B cell (primary cell): Measurements from ENCODE around the gene GYG2. TPM values are rescaled to one million over a fixed set of nuclear protein-coding genes. Genes with fewer than 3 reads are reported as not detected.
"Not testable (repeated sequence)": the region's sequence is repeated elsewhere in the genome, so short reads cannot be mapped to it uniquely, and the experiment has no call there.

Experiments
- ATAC-seq: fragments of 200-7000 bp; cut with Tn5 transposase; one replicate; pipeline ENCODE4 v1.10.0; 2021; ENCODE audit warnings: low read depth, mild to moderate bottlenecking, moderate number of reproducible peaks, moderate library complexity
- CTCF ChIA-PET: fragments of 350-600 bp; sonication (Branson Sonifier 250); formaldehyde crosslinking; loops from one replicate; lab custom pipeline; 2021; ENCODE audit warnings: antibody characterized with exemption, inconsistent platforms; lab: Charles Lee
- POLR2A ChIA-PET: fragments of 350-600 bp; sonication (Branson Sonifier 250); formaldehyde crosslinking; loops from one replicate; lab custom pipeline; 2021; ENCODE audit warnings: antibody characterized with exemption; lab: Charles Lee
- DNase-seq: peaks from one replicate; pipeline ENCODE4 v3.0.0; 2013
- H2AFZ ChIP-seq: 2 replicates; pipeline ENCODE4 v1.6.1; 2012; ENCODE audit warnings: mild to moderate bottlenecking, low read depth, low read length; ENCODE audit not compliant: insufficient read depth, poor library complexity, severe bottlenecking
- H3K27ac ChIP-seq, 2 donors: 1 replicate in 1 of 2; 2 replicates in 1 of 2; pipeline ENCODE4 v1.5.1; 2012 to 2013; ENCODE audit warnings: low read length in 2 of 2, mild to moderate bottlenecking in 2 of 2, moderate library complexity in 1 of 2
- H3K27me3 ChIP-seq, 4 experiments: fragments of 200-600 bp in 1 of 4; sonication (generic) in 1 of 4; replicated peaks in 1 of 4; 1 replicate in 2 of 4; 2 replicates in 2 of 4; pipeline versions ENCODE4 v1.6.1 to v1.7.0; 2013 to 2016; ENCODE audit warnings: low read length in 3 of 4, mild to moderate bottlenecking in 2 of 4, mixed read lengths in 1 of 4, moderate library complexity in 1 of 4; ENCODE audit not compliant: insufficient read depth in 4 of 4, control insufficient read depth in 3 of 4; ENCODE audit errors: control extremely low read depth in 1 of 4
- H3K36me3 ChIP-seq, 2 experiments: replicated peaks in 1 of 2; 1 replicate in 1 of 2; 2 replicates in 1 of 2; pipeline versions ENCODE4 v1.6.1 to v1.7.1; 2013; ENCODE audit warnings: low read length in 1 of 2; ENCODE audit not compliant: insufficient read depth in 2 of 2, control insufficient read depth in 1 of 2; ENCODE audit errors: control extremely low read depth in 1 of 2, extremely low read depth in 1 of 2
- H3K4me1 ChIP-seq, 2 donors: fragments of 200-600 bp in 1 of 2; sonication (generic) in 1 of 2; 1 replicate in 1 of 2; 2 replicates in 1 of 2; pipeline versions ENCODE4 v1.5.1 to v1.6.1; 2013 to 2017; ENCODE audit warnings: low read length in 2 of 2; ENCODE audit not compliant: control insufficient read depth in 2 of 2, insufficient read depth in 2 of 2
- H3K4me2 ChIP-seq: replicated peaks from 2 replicates; pipeline ENCODE3; 2012; ENCODE audit warnings: mild to moderate bottlenecking, low read depth, low read length; ENCODE audit not compliant: poor library complexity, severe bottlenecking
- H3K4me3 ChIP-seq, 5 experiments: fragments of 200-600 bp in 1 of 5; sonication (generic) in 1 of 5; 1 replicate in 3 of 5; 2 replicates in 2 of 5; pipeline versions ENCODE4 v1.5.1 to v1.7.0; 2011 to 2016; ENCODE audit warnings: low read length in 4 of 5, mild to moderate bottlenecking in 4 of 5, low read depth in 2 of 5, control low read depth in 1 of 5, moderate library complexity in 1 of 5; ENCODE audit not compliant: insufficient read depth in 1 of 5; ENCODE audit errors: control extremely low read depth in 1 of 5, extremely low read depth in 1 of 5
- H3K79me2 ChIP-seq: fragments of 200-600 bp; sonication (generic); one replicate; pipeline ENCODE4 v1.6.0; 2016; ENCODE audit warnings: low read length; ENCODE audit not compliant: control insufficient read depth, insufficient read depth
- H3K9ac ChIP-seq: fragments of 200-600 bp; sonication (generic); 2 replicates; pipeline ENCODE4 v1.6.1; 2017; ENCODE audit warnings: mild to moderate bottlenecking, low read length, moderate library complexity
- H3K9me3 ChIP-seq, 3 donors: one replicate each; pipeline versions ENCODE4 v1.6.1 to v1.7.1; 2013; ENCODE audit warnings: low read length in 2 of 3; ENCODE audit not compliant: control insufficient read depth in 2 of 3, insufficient read depth in 1 of 3; ENCODE audit errors: control extremely low read depth in 1 of 3
- H4K20me1 ChIP-seq: 2 replicates; pipeline ENCODE4 v1.6.0; 2012; ENCODE audit warnings: mild to moderate bottlenecking, low read length; ENCODE audit not compliant: insufficient read depth, control insufficient read depth, poor library complexity, severe bottlenecking
- H3K27ac Mint-ChIP-seq: one replicate; pipeline ENCODE4 v1.8.0; 2021; ENCODE audit warnings: mixed read lengths
- H3K27me3 Mint-ChIP-seq: one replicate; pipeline ENCODE4 v1.8.0; 2021; ENCODE audit warnings: mixed read lengths
- H3K4me1 Mint-ChIP-seq: one replicate; pipeline ENCODE4 v1.8.0; 2021; ENCODE audit warnings: mixed read lengths
- H3K4me3 Mint-ChIP-seq: one replicate; pipeline ENCODE4 v1.8.0; 2021; ENCODE audit warnings: mixed read lengths
- H3K9me3 Mint-ChIP-seq: one replicate; pipeline ENCODE4 v1.8.0; 2022; ENCODE audit warnings: mixed read lengths; ENCODE audit not compliant: insufficient read depth
- WGBS: methylation state at CpG from one replicate; pipeline ENCODE4 v1.1.5; 2013; ENCODE audit warnings: missing lambda C conversion rate; ENCODE audit not compliant: insufficient coverage; 5-methylcytosine and 5-hydroxymethylcytosine counted together
- intact Hi-C: fragments of 100-400 bp; cut with micrococcal nuclease; formaldehyde crosslinking; loops from one replicate; pipeline ENCODE4 v1.10.0; 2022
- polyA plus RNA-seq: library from polyadenylated mRNA; depleted of rRNA; stranded (reverse); fragments of >200 nt; gene quantifications from 2 replicates; pipeline ENCODE4 v1.2.3, GENCODE V29; 2012
- total RNA-seq, 2 donors: library from RNA; stranded (reverse); fragments of 120-200 nt in 1 of 2; gene quantifications; 1 replicate in 1 of 2; 2 replicates in 1 of 2; pipeline versions ENCODE4 v1.2.3 to v1.2.4, GENCODE V29; 2013 to 2022

GYG2 gene
- total and polyA plus RNA-seq, 2 donors (not counting 1 experiment from before 2014, with no cell fraction given), result not detected

GRCh38 chrX:2804106-2804843, 24.5 kb upstream of the GYG2 start:
- POLR2A ChIA-PET, H3K4me1 ChIP-seq, H3K27ac ChIP-seq, H3K36me3 ChIP-seq, intact Hi-C loops, ATAC-seq, H3K9ac ChIP-seq, DNase-seq, CTCF ChIA-PET, H3K4me3 ChIP-seq, H3K27me3 Mint-ChIP-seq, H3K4me3 Mint-ChIP-seq, H4K20me1 ChIP-seq, H3K27me3 ChIP-seq, H3K27ac Mint-ChIP-seq, H3K9me3 ChIP-seq, H3K79me2 ChIP-seq, H3K4me2 ChIP-seq, H3K4me1 Mint-ChIP-seq, H2AFZ ChIP-seq, H3K9me3 Mint-ChIP-seq: not testable (repeated sequence)
- WGBS, result 85% methylated on average over 5 of the region's 18 CpGs

DNA sequence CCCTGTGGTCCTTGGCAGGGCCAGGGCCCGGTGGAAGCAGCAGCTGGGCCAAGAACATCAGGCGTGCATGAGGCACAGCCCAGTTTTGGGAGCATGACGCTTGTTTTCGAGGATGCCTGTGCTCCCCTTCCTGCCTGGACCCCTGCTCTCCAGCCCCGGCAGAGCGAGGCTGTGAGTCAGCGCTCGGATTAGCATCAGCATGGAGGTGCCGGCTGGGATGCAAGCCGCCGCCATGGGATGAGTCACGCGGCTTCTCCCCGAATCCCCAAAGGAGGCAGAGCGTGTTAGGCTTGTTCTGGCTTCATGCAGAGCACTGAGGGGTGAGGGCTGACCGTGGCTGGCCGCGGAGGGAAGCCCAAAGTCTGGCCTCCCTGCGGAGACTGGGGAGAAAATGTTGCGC, 23.9 kb upstream of the GYG2 start:
- H3K9me3 ChIP-seq, H2AFZ ChIP-seq, CTCF ChIA-PET, H3K4me1 Mint-ChIP-seq, H3K4me2 ChIP-seq, POLR2A ChIA-PET, H3K9ac ChIP-seq, H3K27me3 Mint-ChIP-seq, H3K4me3 ChIP-seq, H3K27ac Mint-ChIP-seq, H3K79me2 ChIP-seq, H3K36me3 ChIP-seq, H3K9me3 Mint-ChIP-seq, intact Hi-C loops, ATAC-seq, H3K27ac ChIP-seq, H3K4me3 Mint-ChIP-seq, DNase-seq, H3K27me3 ChIP-seq, H4K20me1 ChIP-seq, H3K4me1 ChIP-seq: not testable (repeated sequence)
- 99% methylated on average over 8 of the region's 20 CpGs for WGBS
